ENCODE measurements around the gene EOLA1.
"Not testable (repeated sequence)": the region's sequence is repeated elsewhere in the genome, so short reads cannot be mapped to it uniquely, and the experiment has no call there.

- not testable (repeated sequence) for TF ChIP-seq REST (tag by site-specific recombination; IDR thresholded peaks at IDR 0.05); ZNF146 (tag by site-specific recombination; IDR thresholded peaks at IDR 0.05); CTCF (tag by site-specific recombination; IDR thresholded peaks at IDR 0.05); BCL6B (tag by site-specific recombination; IDR thresholded peaks at IDR 0.05); ZNF558 (tag by site-specific recombination; IDR thresholded peaks at IDR 0.05); ZNF670 (tag by site-specific recombination; IDR thresholded peaks at IDR 0.05; ENCODE audit: low read depth); ZSCAN18 (tag by site-specific recombination; IDR thresholded peaks at IDR 0.05); ZNF423 (tag by site-specific recombination; IDR thresholded peaks at IDR 0.05); ZNF707 (tag by site-specific recombination; IDR thresholded peaks at IDR 0.05); AEBP2 (tag by site-specific recombination; IDR thresholded peaks at IDR 0.05; ENCODE audit: borderline replicate concordance); BCL11A (tag by site-specific recombination; IDR thresholded peaks at IDR 0.05; ENCODE audit: low read depth); ZNF302 (tag by site-specific recombination; IDR thresholded peaks at IDR 0.05; ENCODE audit: low read depth); PBX3 (CRISPR knock-in tag; IDR thresholded peaks at IDR 0.05)
Observed at GRCh38 chrX:149537474-149537873, 3.3 kb upstream of the EOLA1 start.

All from HEK293 (cell line).